Mesenchymal stem cell (in vitro differentiated cells and primary cell): ENCODE results near the gene ZCWPW1.
"Not testable (repeated sequence)": the region's sequence is repeated elsewhere in the genome, so short reads cannot be mapped to it uniquely, and the experiment has no call there.

ENCODE experiments used
- DNase-seq: peaks from one replicate; pipeline ENCODE4 v3.0.0-alpha.2; 2013
- H2AFZ ChIP-seq: one replicate; pipeline ENCODE4 v1.6.1; 2013; ENCODE audit warnings: low read depth, mild to moderate bottlenecking, control low read depth, inconsistent platforms, low read length, moderate library complexity
- H2AK5ac ChIP-seq: 2 replicates; pipeline ENCODE4 v1.6.1; 2013; ENCODE audit warnings: low read length, moderate library complexity, mild to moderate bottlenecking, inconsistent platforms; ENCODE audit not compliant: severe bottlenecking
- H2BK120ac ChIP-seq: one replicate; pipeline ENCODE4 v1.6.1; 2013; ENCODE audit warnings: low read depth, mild to moderate bottlenecking, inconsistent platforms, low read length, moderate library complexity
- H2BK12ac ChIP-seq, 2 experiments: one replicate each; pipeline ENCODE4 v1.6.1; 2013; ENCODE audit warnings: inconsistent platforms in 2 of 2, low read length in 2 of 2, mild to moderate bottlenecking in 2 of 2, moderate library complexity in 2 of 2, control low read depth in 1 of 2
- H2BK15ac ChIP-seq: one replicate; pipeline ENCODE4 v1.6.1; 2013; ENCODE audit warnings: mild to moderate bottlenecking, low read depth, inconsistent platforms; ENCODE audit not compliant: poor library complexity, severe bottlenecking
- H2BK5ac ChIP-seq: 2 replicates; pipeline ENCODE4 v1.6.1; 2013; ENCODE audit warnings: low read depth, mild to moderate bottlenecking, low read length, control low read depth, inconsistent platforms; ENCODE audit not compliant: poor library complexity, severe bottlenecking
- H3K14ac ChIP-seq, 2 experiments: one replicate each; pipeline ENCODE4 v1.6.1; 2013; ENCODE audit warnings: inconsistent platforms in 2 of 2, low read length in 2 of 2, control low read depth in 1 of 2, mild to moderate bottlenecking in 1 of 2, moderate library complexity in 1 of 2
- H3K18ac ChIP-seq, 2 experiments: one replicate each; pipeline ENCODE4 v1.6.1; 2013; ENCODE audit warnings: inconsistent platforms in 2 of 2, low read length in 2 of 2, control low read depth in 1 of 2, low read depth in 1 of 2, mild to moderate bottlenecking in 1 of 2
- H3K23ac ChIP-seq, 2 experiments: one replicate each; pipeline ENCODE4 v1.6.1; 2013; ENCODE audit warnings: inconsistent platforms in 2 of 2, low read length in 2 of 2, mild to moderate bottlenecking in 2 of 2, moderate library complexity in 2 of 2, control low read depth in 1 of 2
- H3K27ac ChIP-seq: 2 replicates; pipeline ENCODE4 v1.5.1; 2013; ENCODE audit warnings: mild to moderate bottlenecking, moderate library complexity, low read length, control low read depth, inconsistent platforms; ENCODE audit not compliant: poor library complexity, severe bottlenecking
- H3K27me3 ChIP-seq, 2 experiments: 2 replicates each; pipeline versions ENCODE4 v1.6.1 to v1.7.0; 2013; ENCODE audit warnings: low read length in 2 of 2, mild to moderate bottlenecking in 2 of 2, moderate library complexity in 2 of 2, control low read depth in 1 of 2, inconsistent platforms in 1 of 2; ENCODE audit not compliant: control insufficient read depth in 1 of 2, insufficient read depth in 1 of 2
- H3K36me3 ChIP-seq, 2 experiments: 2 replicates each; pipeline versions ENCODE4 v1.6.1 to v1.7.0; 2013; ENCODE audit warnings: low read length in 2 of 2, control low read depth in 1 of 2, inconsistent platforms in 1 of 2, low read depth in 1 of 2, mild to moderate bottlenecking in 1 of 2; ENCODE audit not compliant: insufficient read depth in 2 of 2, control insufficient read depth in 1 of 2
- H3K4ac ChIP-seq, 2 experiments: one replicate each; pipeline ENCODE4 v1.6.1; 2013; ENCODE audit warnings: inconsistent platforms in 2 of 2, low read length in 2 of 2, mild to moderate bottlenecking in 2 of 2, moderate library complexity in 2 of 2, control low read depth in 1 of 2, low read depth in 1 of 2
- H3K4me1 ChIP-seq: 2 replicates; pipeline ENCODE4 v1.6.1; 2013; ENCODE audit warnings: low read depth, low read length, control low read depth; ENCODE audit not compliant: control insufficient read depth, insufficient read depth
- H3K4me2 ChIP-seq: 2 replicates; pipeline ENCODE4 v1.6.1; 2013; ENCODE audit warnings: low read length, mild to moderate bottlenecking, inconsistent platforms; ENCODE audit not compliant: poor library complexity, severe bottlenecking
- H3K4me3 ChIP-seq, 2 experiments: 2 replicates each; pipeline versions ENCODE4 v1.5.1 to v1.7.0; 2013; ENCODE audit warnings: low read length in 2 of 2, mild to moderate bottlenecking in 2 of 2, control low read depth in 1 of 2, low read depth in 1 of 2; ENCODE audit not compliant: insufficient read depth in 1 of 2
- H3K79me1 ChIP-seq: replicated peaks from 2 replicates; pipeline ENCODE4 v1.6.1; 2013; ENCODE audit warnings: mild to moderate bottlenecking, control low read depth, low read length, inconsistent platforms; ENCODE audit not compliant: poor library complexity, severe bottlenecking
- H3K9ac ChIP-seq: 2 replicates; pipeline ENCODE4 v1.7.0; 2013; ENCODE audit warnings: mild to moderate bottlenecking, low read length, moderate library complexity
- H3K9me3 ChIP-seq: 2 replicates; pipeline ENCODE4 v1.7.0; 2013; ENCODE audit warnings: mild to moderate bottlenecking, low read length; ENCODE audit not compliant: control insufficient read depth
- H4K8ac ChIP-seq: one replicate; pipeline ENCODE4 v1.6.1; 2013; ENCODE audit warnings: inconsistent platforms, mild to moderate bottlenecking, low read length, moderate library complexity
- H4K91ac ChIP-seq: one replicate; pipeline ENCODE4 v1.6.1; 2013; ENCODE audit warnings: mild to moderate bottlenecking, low read length, inconsistent platforms
- WGBS: methylation state at CpG from one replicate; pipeline ENCODE4 v1.1.7; 2013; ENCODE audit warnings: mixed read lengths; 5-methylcytosine and 5-hydroxymethylcytosine counted together

The ZCWPW1 gene

GRCh38 chr7:100374601-100375000, 53.9 kb downstream of the ZCWPW1 start:
- Histone ChIP-seq H3K4me1 (peaks cover 16% of the 10 kb centered on the region), H3K18ac (no peak overlapping the region), H2BK5ac (no peak overlapping the region), H3K9me3 (no peaks in the 10 kb centered on the region), H3K4ac (peak overlapping the region in 1 of 2 experiments; percentile 39), H4K91ac (no peak overlapping the region), H4K8ac (no peak overlapping the region), H2BK12ac (no peak overlapping the region), H3K23ac (no peak overlapping the region), H3K27ac (no peak overlapping the region), H3K79me1 (no peaks in the 10 kb centered on the region), H2BK120ac (no peak overlapping the region), H2AK5ac (no peak overlapping the region), H2AFZ (no peak overlapping the region), H3K27me3 (peaks cover 0 to 4% of the 10 kb centered on the region in 2 experiments), H3K4me2 (no peak overlapping the region), H3K4me3 (no peak overlapping the region), H3K14ac (no peak overlapping the region), H2BK15ac (no peak overlapping the region), H3K36me3 (no peaks in the 10 kb centered on the region), H3K9ac (no peak overlapping the region)
- WGBS: 76% methylated on average over 5 of the region's 5 CpGs
- DNase-seq: no peak

- peaks cover 16% of the 10 kb centered on the region for H3K4me1 ChIP-seq
- DNase-seq, H3K4me3 ChIP-seq, H3K18ac ChIP-seq, H3K27me3 ChIP-seq, H4K8ac ChIP-seq, H3K14ac ChIP-seq, H3K4me2 ChIP-seq, H2BK15ac ChIP-seq, H2AFZ ChIP-seq, H4K91ac ChIP-seq, H3K79me1 ChIP-seq, H3K36me3 ChIP-seq, H3K27ac ChIP-seq, H2BK12ac ChIP-seq, H3K9ac ChIP-seq, H3K23ac ChIP-seq, H2BK120ac ChIP-seq, H2AK5ac ChIP-seq, H3K4ac ChIP-seq, H3K9me3 ChIP-seq, H2BK5ac ChIP-seq: not testable (repeated sequence)
- WGBS: 82% methylated on average over 13 of the region's 15 CpGs
Measured at GRCh38 chr7:100373870-100374598, 54.5 kb downstream of the ZCWPW1 start.

DNA sequence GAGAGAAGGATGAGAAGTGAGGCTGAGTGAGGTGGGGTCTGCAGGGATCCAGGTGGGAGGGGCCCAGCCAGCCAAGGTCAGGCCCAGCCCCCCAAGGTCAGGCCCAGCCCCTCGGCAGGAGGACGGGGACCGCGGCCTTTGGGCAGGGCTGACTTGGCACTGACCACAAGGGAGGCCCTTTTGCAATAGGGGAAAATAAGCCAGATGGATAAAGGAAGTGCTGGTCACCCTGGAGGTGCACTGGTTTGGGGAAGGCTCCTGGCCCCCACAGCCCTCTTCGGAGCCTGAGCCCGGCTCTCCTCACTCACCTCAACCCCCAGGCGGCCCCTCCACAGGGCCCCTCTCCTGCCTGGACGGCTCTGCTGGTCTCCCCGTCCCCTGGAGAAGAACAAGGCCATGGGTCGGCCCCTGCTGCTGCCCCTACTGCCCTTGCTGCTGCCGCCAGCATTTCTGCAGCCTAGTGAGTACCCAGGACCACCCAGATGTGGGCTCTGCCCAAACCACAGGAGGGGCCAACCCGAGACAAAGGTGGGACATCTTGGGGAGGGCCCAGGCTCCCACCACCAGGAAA, 55.2 kb downstream of the ZCWPW1 start, which contains the start of gene PILRA:
Gene PILRA (plus strand): TSS at position 227 of the 571 bp plus-strand sequence. CDS start 170 bp downstream, at position 397.
- H3K9ac ChIP-seq: no peak within 1 kb of the TSS
- peaks cover 16% of the 10 kb centered on the region for H3K4me1 ChIP-seq
- H3K14ac ChIP-seq: peak within 1 kb of the TSS in 1 of 2 experiments; percentile 77
- WGBS: 71% methylated on average over 11 of the region's 12 CpGs
- H2AK5ac ChIP-seq: no peak within 1 kb of the TSS
- no peaks in the 10 kb centered on the region for H3K9me3 ChIP-seq
- no peak within 1 kb of the TSS for H2AFZ ChIP-seq
- H3K4me3 ChIP-seq: no peak within 1 kb of the TSS
- peak; percentile 13 for DNase-seq
- no peak within 1 kb of the TSS for H2BK5ac ChIP-seq
- H3K27me3 ChIP-seq: peaks cover 0 to 4% of the 10 kb centered on the region in 2 experiments
- peak within 1 kb of the TSS; percentile 25 for H4K91ac ChIP-seq
- H3K4me2 ChIP-seq: no peak within 1 kb of the TSS
- H3K18ac ChIP-seq: peak within 1 kb of the TSS; percentile 30 to 54
- no peak within 1 kb of the TSS for H3K23ac ChIP-seq
- peak within 1 kb of the TSS in 1 of 2 experiments; percentile 79 for H2BK12ac ChIP-seq
- peak within 1 kb of the TSS; percentile 59 to 82 for H3K4ac ChIP-seq
- peak within 1 kb of the TSS; percentile 74 for H4K8ac ChIP-seq
- H2BK120ac ChIP-seq: peak within 1 kb of the TSS; percentile 22
- H3K79me1 ChIP-seq: no peaks in the 10 kb centered on the region
- H3K36me3 ChIP-seq: no peaks in the 10 kb centered on the region
- no peak within 1 kb of the TSS for H3K27ac ChIP-seq
- H2BK15ac ChIP-seq: no peak within 1 kb of the TSS

DNA sequence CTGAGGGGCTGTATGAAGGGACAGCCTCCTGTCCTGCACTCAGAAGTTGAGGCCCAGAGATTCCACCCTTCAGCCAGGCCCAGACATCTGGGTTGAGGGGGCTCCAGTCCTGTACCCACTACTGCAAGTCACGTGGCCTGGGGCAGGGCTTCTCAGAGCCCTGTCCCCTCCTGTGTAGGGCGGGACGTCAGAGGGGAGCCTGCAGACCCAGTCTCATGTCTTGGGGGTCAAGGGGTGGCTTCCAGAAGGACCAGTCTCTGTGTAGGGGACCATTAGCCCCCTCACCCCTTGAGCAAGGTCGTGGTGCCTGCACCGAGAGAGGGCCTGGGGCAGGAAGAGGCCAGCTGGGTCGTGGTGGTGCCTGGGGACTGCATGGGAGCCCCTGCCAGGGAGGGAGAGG, 55.8 kb downstream of the ZCWPW1 start:
- WGBS: 80% methylated on average over 6 of the region's 6 CpGs
- H2AK5ac ChIP-seq: no peak overlapping the region
- no peak overlapping the region for H3K27ac ChIP-seq
- peak overlapping the region in 1 of 2 experiments; percentile 77 for H3K14ac ChIP-seq
- H2AFZ ChIP-seq: no peak overlapping the region
- no peak for DNase-seq
- peak overlapping the region in 1 of 2 experiments; percentile 79 for H2BK12ac ChIP-seq
- no peaks in the 10 kb centered on the region for H3K36me3 ChIP-seq
- H3K18ac ChIP-seq: peak overlapping the region; percentile 11 to 54
- H4K91ac ChIP-seq: peak overlapping the region; percentile 25
- H3K4me2 ChIP-seq: no peak overlapping the region
- H3K23ac ChIP-seq: no peak overlapping the region
- H3K4me3 ChIP-seq: no peak overlapping the region
- peaks cover 16% of the 10 kb centered on the region for H3K4me1 ChIP-seq
- peak overlapping the region; percentile 74 for H4K8ac ChIP-seq
- no peak overlapping the region for H2BK15ac ChIP-seq
- peak overlapping the region; percentile 57 to 59 for H3K4ac ChIP-seq
- H3K9me3 ChIP-seq: no peaks in the 10 kb centered on the region
- H2BK120ac ChIP-seq: peak overlapping the region; percentile 22
- no peak overlapping the region for H3K9ac ChIP-seq
- no peaks in the 10 kb centered on the region for H3K79me1 ChIP-seq
- H2BK5ac ChIP-seq: no peak overlapping the region
- H3K27me3 ChIP-seq: peaks cover 0 to 4% of the 10 kb centered on the region in 2 experiments
